Measurements from ENCODE around the gene VIPR1. TPM values are rescaled to one million over a fixed set of nuclear protein-coding genes. Genes with fewer than 3 reads are reported as not detected.

VIPR1 gene
- total RNA-seq, 2 donors from 2014 or later: 31.0 to 48.7 TPM

DNA sequence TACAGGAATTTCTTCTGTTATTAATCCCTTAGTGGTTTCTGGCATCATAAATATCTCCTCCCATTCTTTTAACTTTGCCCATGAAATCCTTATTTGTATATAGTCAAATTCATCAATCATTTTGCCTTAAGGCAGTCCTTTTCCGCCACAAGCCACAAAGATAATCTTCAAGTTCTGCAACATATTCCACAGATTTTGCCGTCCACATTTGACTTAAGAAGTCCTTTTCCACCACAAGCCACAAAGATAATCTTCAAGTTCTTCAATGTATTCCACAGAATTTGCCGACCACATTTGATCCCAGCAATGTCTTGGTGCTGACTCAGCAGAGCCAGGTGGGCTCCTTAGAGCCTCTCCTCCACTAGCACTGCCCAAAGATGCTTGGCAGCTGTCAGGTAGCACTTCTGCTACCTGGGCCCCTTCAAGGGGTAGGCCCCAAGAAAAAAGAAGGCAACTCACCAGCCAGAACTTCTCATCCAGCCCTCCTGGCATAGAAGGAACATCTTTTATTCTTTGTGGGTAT, 44.3 kb downstream of the VIPR1 start:
- no peak overlapping the region for H3K4me3 ChIP-seq
- TF ChIP-seq, protein P1, sequence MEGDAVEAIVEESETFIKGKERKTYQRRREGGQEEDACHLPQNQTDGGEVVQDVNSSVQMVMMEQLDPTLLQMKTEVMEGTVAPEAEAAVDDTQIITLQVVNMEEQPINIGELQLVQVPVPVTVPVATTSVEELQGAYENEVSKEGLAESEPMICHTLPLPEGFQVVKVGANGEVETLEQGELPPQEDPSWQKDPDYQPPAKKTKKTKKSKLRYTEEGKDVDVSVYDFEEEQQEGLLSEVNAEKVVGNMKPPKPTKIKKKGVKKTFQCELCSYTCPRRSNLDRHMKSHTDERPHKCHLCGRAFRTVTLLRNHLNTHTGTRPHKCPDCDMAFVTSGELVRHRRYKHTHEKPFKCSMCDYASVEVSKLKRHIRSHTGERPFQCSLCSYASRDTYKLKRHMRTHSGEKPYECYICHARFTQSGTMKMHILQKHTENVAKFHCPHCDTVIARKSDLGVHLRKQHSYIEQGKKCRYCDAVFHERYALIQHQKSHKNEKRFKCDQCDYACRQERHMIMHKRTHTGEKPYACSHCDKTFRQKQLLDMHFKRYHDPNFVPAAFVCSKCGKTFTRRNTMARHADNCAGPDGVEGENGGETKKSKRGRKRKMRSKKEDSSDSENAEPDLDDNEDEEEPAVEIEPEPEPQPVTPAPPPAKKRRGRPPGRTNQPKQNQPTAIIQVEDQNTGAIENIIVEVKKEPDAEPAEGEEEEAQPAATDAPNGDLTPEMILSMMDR (IDR thresholded peaks at IDR 0.05): no peak
- no peak for DNase-seq (ENCODE audit: low spot score)
- peaks cover 18 to 46% of the 10 kb centered on the region in 2 donors for H3K4me1 ChIP-seq (ENCODE audit: control insufficient read depth in 1 of 2, low read depth in 2 of 2)
- ATAC-seq (ENCODE audit: insufficient number of reproducible peaks, low FRiP score, low read depth): no peak
- no peaks in the 10 kb centered on the region for H3K36me3 ChIP-seq
- no peaks in the 10 kb centered on the region for H3K9me3 ChIP-seq
- no peaks in the 10 kb centered on the region for H3K27me3 ChIP-seq (replicated peaks; ENCODE audit: insufficient read depth)
- H3K27ac ChIP-seq: no peak overlapping the region

DNA sequence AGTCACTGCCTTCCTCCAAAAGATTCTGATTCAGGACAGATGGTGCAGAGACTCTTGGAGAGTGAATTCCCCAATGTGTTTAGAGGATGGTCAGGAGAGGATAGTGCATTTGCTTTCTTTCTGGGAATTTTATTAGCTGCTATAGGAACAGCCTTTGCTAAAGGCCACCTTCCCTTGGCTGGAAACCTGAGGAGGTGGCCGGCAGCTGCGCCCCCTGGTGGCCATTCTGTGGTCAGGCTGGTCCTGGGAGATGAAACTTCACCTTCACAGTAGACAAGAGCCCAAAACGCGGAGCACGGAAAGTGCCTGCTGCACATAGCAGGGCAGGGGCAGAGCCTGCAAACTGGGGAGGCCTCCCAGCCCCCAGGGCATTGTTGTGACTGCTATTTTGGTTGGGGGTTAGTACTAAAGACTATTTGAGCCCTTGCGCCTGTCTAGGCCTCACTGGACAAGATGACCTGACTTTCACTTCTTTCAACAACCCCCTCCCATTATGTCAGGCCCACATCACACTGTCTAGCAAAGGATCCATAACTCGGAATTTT, 45.0 kb downstream of the VIPR1 start:
- Histone ChIP-seq H3K27ac (no peak overlapping the region), H3K9me3 (no peaks in the 10 kb centered on the region), H3K4me3 (no peak overlapping the region), H3K4me1 (ENCODE audit: control insufficient read depth in 1 of 2, low read depth in 2 of 2) (peaks cover 19 to 51% of the 10 kb centered on the region in 2 donors), H3K36me3 (no peaks in the 10 kb centered on the region), H3K27me3 (replicated peaks; ENCODE audit: insufficient read depth) (no peaks in the 10 kb centered on the region)
- ATAC-seq (ENCODE audit: insufficient number of reproducible peaks, low FRiP score, low read depth): no peak
- TF ChIP-seq, protein P1 (IDR thresholded peaks at IDR 0.05): peak; percentile 95
- DNase-seq (ENCODE audit: low spot score): no peak

DNA sequence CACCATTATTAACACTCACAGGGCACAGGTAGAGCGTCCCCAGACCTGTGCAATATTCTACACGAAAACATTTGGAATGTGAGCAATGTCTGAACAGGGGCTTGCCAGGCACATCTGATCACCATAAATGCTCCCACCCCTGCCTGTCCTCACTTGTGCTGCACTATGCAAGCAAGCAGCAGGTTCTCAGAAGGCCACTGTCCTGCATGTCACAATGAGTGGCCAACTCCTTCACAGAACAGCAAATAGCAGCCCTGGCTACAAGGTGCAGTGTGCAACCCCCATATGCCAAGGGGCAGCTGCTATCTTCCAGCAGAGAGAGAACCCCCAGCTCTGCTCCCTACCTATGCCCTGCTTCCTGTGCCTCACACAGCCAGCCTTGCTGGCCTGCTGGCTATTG, 46.7 kb downstream of the VIPR1 start:
- Histone ChIP-seq H3K4me1 (ENCODE audit: control insufficient read depth in 1 of 2, low read depth in 2 of 2) (peaks cover 17 to 41% of the 10 kb centered on the region in 2 donors), H3K9me3 (no peaks in the 10 kb centered on the region), H3K27ac (no peak overlapping the region), H3K36me3 (peaks cover 14% of the 10 kb centered on the region), H3K4me3 (no peak overlapping the region), H3K27me3 (replicated peaks; ENCODE audit: insufficient read depth) (no peaks in the 10 kb centered on the region)
- TF ChIP-seq, protein P1 (IDR thresholded peaks at IDR 0.05): no peak
- no peak for ATAC-seq (ENCODE audit: insufficient number of reproducible peaks, low FRiP score, low read depth)
- no peak for DNase-seq (ENCODE audit: low spot score)

DNA sequence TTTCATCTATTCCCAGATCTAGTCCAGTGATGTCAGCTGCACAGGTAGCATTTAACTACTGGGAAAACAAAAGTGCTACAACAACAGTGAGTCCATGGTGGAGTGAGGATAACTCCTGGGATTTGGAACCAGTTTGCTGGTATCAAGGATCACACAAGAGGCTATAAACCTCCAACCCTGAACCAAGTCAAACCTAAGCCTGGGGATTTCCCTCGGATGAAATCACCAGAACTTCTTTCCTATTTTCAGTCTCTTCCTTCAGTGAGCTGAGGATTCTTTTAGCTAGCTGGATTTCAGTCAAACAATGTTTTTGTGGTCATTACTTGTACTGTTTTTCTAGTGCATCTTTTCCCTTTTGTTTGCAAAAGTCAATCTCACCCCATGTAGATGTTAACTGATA, 47.8 kb downstream of the VIPR1 start:
- peaks cover 17% of the 10 kb centered on the region for H3K36me3 ChIP-seq
- TF ChIP-seq, protein P1 (IDR thresholded peaks at IDR 0.05): no peak
- H3K4me3 ChIP-seq: no peak overlapping the region
- ATAC-seq (ENCODE audit: insufficient number of reproducible peaks, low FRiP score, low read depth): no peak
- H3K9me3 ChIP-seq: no peaks in the 10 kb centered on the region
- peaks cover 8 to 30% of the 10 kb centered on the region in 2 donors for H3K4me1 ChIP-seq (ENCODE audit: control insufficient read depth in 1 of 2, low read depth in 2 of 2)
- DNase-seq (ENCODE audit: low spot score): no peak
- no peak overlapping the region for H3K27ac ChIP-seq
- no peaks in the 10 kb centered on the region for H3K27me3 ChIP-seq (replicated peaks; ENCODE audit: insufficient read depth)

DNA sequence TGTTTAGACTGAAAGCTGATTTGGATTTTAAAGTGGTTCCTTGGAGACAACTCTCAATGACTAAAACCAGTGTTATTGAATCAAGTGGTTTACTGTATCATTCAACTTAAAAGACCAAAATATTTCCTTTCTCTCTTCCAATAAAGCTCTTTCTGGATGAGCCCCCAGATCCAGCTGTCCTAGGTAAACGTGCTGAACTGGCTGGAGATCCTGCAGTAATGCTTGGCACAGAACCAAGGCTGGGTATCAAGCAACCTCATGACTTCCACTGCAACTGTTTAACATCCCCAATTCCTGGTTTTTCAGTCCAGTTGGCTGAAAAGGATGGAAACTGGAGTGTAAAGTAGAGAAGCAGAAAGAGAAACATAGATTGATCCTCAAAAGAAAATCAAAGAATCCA, 50.4 kb downstream of the VIPR1 start:
- Histone ChIP-seq H3K36me3 (peaks cover 27% of the 10 kb centered on the region), H3K4me3 (no peak overlapping the region)
- no peak for ATAC-seq (ENCODE audit: insufficient number of reproducible peaks, low FRiP score, low read depth)

More for the DNA sequence above, 50.4 kb downstream of the VIPR1 start:
- TF ChIP-seq, protein P1 (IDR thresholded peaks at IDR 0.05): no peak
- no peaks in the 10 kb centered on the region for H3K27me3 ChIP-seq (replicated peaks; ENCODE audit: insufficient read depth)
- H3K9me3 ChIP-seq: no peaks in the 10 kb centered on the region
- H3K27ac ChIP-seq: no peak overlapping the region
- DNase-seq (ENCODE audit: low spot score): no peak
- H3K4me1 ChIP-seq (ENCODE audit: control insufficient read depth in 1 of 2, low read depth in 2 of 2): peaks cover 6 to 11% of the 10 kb centered on the region in 2 donors

Data from thoracic aorta (tissue), 2 donors.